Stimulated activated CD4-positive, alpha-beta T cell treated with anti-CD3 and anti-CD28 coated beads, Interleukin-12 subunit alpha, Interleukin-12 subunit beta, amount 100 ng/mL, for 48 hours (primary cell): ENCODE results near the gene LPP.

Experiments used
- DNase-seq, 3 donors: peaks; one replicate each; pipeline ENCODE4 v3.0.0-alpha.2; 2020; ENCODE audit warnings: low read depth in 2 of 3, low spot score in 1 of 3

Gene LPP

GRCh38 chr3:188468196-188468595 is 314.2 kb downstream of the LPP start:
- no peak for DNase-seq

GRCh38 chr3:188468662-188469061 is 314.7 kb downstream of the LPP start:
- DNase-seq = no peak

DNA sequence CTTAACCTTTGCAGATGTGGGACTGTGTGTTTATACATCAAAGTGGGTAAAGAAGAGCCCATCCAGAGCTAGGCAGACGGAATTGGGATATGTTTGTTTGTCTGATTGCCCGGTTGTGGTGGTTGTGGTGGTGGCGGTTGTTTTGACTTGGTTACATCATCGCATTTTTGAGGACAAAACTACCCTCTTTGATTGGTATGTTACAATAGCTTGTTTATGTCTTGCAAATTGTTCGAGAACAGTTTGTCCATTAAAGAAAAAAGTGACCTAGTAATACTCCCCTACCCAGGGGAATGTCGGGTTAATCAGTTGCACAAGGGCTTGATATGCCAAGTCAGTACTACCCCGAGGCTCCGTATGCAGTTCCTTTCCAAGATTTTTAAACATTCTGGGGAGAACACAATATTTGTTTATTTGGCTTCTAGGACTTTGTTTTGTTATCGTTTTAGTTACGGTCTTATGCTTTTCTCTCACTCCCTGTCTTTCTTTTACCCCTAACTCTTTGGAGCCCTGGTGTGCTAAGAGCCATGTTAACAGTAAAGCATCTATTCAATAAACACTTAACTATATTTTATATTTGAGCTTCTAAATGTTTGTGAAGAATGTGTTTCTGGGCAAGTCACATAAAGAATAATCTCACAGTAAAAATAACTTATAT is 315.4 kb downstream of the LPP start:
- no peak for DNase-seq

DNA sequence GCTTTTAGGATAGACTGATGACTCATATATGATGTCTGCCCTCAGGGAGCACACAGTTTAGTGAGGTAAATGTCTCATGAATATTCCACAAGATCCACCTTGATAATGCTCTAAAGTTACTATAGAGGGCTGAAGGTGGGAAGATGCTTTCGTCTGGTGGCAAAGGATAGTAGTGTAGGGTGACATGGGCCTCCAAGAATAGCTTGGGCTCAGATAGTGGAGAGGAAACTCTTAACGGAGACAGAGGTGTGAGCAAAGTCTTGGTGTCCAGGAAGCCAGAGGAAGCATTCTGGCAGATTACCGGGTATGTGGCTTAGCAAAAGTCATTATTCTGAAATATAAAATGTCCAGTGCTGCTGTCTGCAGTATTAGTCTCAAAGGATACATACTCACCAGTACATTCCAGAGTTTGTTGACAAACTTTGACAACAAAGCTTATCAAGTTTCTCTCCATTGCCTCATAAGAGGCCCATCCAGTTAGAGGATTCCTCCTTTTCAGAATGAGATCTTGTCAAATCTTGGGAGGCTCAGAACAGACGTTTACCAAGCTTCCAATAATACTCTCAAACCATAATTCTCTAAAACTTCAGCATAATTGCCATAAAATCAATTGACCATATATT is 316.7 kb downstream of the LPP start:
- DNase-seq = no peak

DNA sequence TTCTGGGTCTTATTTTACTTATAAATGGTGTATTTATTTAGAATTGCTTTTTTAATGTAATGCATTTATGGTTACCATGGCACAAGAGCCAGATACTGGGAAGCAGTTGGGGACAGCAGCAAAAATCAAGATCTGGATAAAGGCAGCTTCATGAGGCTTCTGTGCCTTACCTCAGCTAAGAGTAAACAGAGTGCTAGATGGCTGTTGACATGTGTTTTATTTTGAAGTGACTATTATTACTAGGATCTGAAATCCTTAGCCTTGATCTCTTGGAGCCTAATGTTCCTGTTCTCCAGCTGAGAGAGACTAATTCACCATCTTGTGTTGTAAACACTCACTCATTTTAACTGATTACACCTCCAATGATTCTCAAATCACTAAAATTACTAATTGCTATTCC is 317.8 kb downstream of the LPP start:
- DNase-seq = no peak

DNA sequence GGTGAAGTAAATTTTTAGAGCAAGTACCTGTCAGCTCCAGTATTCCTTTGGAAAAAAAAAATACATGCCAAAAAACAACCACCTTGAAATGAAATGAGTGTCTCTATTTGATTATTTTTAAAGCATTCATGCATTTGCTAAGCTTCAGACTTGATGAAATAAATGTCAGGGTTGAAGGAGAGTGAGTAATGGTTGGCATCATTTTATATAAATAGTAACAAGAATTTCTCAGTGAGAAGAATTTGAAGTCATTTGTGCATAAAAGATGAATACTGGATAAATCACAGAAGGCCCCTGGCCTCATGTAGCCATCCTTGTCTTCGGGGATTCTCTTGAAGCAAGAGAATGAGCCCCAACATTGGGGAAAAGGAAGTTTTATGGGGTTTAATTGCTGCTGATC is 318.4 kb downstream of the LPP start:
- DNase-seq = no peak

DNA sequence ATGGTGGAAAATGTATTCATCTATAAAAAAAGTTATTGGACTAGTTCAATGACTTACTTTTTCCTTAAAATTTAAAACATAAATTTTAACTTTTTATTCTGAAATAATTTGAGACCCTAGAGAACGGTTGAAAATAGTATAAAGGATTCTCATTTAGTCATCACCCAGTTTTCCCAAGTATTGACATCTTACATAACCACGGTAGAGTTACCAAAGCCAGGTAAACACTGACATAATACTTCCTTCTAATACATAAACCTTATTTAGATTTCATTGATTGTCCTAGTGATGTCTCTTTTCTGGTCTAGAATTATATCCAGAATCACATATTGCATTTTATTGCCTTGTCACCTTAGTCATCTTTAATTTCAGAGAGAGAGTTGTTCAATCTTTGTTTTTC is 319.1 kb downstream of the LPP start:
- DNase-seq = no peak

DNA sequence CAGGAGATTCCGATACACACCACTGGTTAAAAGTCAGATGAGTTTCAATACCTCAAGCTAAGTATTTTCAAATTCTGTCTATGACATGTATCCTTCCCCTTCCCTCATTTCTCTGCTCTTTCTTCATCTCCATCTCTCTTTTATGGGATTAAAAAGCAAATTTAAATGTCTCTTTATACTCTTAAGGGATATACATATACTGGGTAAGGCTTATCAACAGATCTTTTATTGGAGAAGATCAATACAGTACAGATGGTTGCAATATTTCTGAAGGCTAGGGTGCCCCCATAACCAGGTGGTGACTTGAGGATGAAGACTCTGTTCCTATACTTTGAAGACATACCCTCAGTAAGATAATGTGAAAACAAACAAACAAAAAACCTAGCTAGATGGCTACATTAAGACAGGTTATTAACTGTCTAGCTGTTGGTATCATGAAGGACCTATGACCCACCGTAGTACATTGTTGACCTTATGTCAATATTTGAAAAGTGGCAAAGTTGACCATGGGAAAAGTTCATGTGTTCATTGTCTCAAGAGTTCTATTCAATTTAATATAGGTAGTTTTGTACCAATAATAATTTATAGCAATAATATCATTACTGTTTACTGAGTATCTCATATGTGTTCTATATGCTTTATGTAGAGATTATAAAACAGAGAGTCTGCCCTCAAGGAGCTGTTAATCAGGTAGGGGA is 319.8 kb downstream of the LPP start:
- DNase-seq = no peak

- no peak for DNase-seq
Measured at GRCh38 chr3:188476935-188477334, 323.0 kb downstream of the LPP start.

DNA sequence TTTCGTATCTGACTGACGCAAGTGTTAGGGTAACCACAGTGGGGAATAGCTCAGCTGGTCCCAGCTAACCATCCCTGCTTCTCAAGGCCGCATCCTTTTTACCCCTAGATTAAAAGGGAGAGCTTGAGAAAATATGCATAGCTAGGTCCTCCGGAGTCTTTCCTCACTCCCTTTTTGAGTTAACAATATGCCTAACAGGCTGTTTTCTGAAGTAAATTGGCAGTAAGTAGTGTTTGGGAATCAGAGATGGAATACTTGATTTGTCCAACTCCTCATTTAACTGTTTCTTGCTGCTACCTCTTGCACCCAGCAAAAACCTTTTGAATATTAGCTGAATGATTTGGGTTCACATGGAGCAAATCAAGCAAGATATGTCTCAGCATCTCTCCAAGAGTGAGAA is 326.1 kb downstream of the LPP start:
- DNase-seq = no peak

- no peak for DNase-seq
Measured at GRCh38 chr3:188482929-188483328, 329.0 kb downstream of the LPP start.

GRCh38 chr3:188486126-188486525 is 332.2 kb downstream of the LPP start:
- no peak for DNase-seq

DNA sequence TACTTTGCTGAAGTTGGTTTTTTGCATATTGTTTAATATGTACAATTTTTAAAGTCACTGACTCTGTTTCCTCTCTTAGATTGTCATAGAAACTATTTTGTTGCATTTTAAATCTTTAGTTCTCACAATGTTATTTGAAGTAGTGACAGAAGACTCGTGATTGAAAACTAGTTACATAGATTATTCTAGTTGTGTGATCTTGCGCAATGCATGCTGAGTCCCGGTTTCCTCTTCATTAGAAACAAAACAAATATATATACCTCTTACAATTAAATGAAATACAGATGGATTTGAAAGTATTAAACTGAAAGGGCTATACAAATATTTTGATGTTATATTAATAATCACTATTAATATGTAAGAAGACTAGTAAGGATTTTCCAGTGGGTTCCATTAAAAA is 333.0 kb downstream of the LPP start:
- DNase-seq = no peak

- DNase-seq = no peak
Measured at GRCh38 chr3:188487652-188488051, 333.7 kb downstream of the LPP start.

GRCh38 chr3:188488801-188489200 is 334.8 kb downstream of the LPP start:
- DNase-seq = no peak

GRCh38 chr3:188489639-188490405 is 335.9 kb downstream of the LPP start:
- no peak for DNase-seq

DNA sequence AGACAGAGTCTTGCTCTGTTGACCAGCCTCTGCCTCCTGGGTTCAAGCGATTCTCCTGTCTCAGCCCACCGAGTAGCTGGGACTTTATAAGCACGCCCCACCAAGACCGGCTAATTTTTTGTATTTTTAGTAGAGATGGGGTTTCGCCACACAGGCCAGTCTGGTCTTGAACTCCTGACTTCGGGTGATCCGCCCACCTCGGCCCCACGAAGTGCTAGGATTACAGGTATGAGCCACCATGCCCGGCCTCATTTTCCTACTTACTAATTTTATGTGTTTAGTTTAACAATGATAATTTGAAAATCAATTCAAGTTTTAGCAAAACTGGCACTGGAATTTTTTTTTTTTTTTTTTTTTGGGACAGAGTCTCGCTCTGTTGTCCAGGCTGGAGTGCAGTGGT is 336.5 kb downstream of the LPP start:
- DNase-seq = no peak

DNA sequence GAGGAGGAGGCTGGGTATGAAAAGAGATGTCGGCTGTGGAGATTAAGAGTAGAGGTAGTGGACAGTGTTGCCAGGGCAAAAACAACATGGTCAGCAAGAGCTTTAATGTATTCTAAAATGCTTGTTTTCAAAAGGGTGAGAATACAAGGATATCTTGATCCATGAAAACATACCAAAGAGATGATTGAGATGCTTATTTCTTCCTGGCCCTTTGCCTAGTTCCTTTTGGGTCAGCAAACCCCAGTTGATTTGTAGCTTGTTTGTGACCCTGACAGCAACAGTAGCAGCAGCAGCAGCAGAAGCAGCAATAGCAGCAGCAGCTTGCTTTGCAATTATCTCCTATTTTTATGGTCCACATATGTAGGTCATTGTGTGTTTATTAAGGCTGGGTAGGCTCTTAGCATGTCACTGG is 337.3 kb downstream of the LPP start:
- DNase-seq = no peak

DNA sequence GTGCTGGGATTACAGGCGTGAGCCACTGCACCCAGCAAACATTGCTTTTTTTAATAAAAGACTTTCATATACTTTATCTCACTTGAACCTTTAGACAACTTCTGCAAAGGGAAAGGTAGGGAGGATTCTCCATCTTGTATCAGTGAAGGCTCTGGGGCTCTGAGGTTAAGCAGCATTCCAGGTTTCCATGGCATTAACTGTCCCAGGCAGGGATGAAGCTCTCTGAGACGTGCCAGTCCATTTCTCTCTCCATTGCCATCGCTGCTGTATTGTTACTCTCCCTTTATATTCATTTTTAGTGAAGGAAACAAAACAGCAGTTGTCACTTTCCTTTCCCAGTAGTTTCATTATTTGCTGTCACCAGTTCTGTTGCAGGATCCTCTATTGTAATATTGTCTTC is 342.4 kb downstream of the LPP start:
- DNase-seq = no peak

DNA sequence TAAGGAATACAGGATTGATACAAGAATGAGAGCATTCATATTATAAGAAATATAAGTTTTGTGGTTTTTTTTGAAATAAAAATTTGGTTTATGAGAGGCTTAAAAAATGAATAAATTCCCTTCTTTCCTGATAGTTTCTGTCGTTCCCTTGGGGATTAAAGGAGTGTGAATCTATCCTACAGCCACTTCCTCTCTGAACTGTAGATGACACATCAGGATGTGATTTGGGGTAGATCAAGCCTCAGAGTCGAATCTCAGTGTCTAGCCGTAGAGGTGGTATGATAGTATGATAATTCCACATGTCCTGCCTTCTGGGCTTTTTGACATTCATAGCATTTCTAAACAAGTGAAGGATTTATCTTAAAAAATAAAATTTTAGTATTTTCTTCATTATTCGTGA is 343.1 kb downstream of the LPP start:
- DNase-seq = no peak

DNA sequence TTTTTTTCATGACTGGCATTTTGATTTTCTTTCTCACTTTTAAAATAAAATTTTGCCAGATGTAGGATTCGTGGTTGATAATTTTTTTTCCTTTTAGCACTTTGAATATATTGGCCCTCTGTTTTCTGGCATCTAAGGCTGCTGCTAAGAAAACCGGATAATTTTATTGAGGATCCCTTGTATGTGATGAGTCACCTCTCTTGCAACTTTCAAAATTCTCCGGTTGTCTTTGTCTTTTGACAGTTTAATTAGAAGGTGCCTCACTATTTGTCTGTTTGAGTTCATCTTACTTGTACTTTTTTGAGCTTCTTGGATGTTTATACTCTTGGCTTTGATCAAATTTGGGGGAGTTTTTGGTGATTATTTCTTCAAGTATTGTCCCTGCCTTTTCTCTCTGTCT is 349.7 kb downstream of the LPP start:
- no peak for DNase-seq

DNA sequence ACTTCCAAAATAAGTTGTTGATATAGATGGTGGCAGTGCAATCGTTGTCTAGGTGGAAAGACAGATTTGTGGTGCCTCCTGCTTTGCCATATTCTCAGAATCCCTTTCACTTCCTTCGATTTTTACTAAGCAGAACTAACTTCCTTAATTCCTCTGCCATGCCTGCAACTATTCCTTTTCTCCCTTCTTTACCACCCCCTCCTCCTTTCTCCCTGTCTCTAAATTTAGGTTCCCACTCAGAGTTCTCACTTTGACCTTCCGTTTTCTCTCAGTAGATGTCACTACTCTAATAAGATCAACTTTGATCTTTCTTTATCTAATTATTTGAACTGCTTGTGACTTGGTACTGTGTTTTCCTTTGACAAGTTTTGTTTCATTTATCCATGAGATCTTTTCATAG is 351.2 kb downstream of the LPP start:
- no peak for DNase-seq
